A673 (cell line): ENCODE results near the gene ANO1. TPM values are rescaled to one million over a fixed set of nuclear protein-coding genes. Genes with fewer than 3 reads are reported as not detected.

Source experiments
- BruUV-seq: library from RNA; stranded (reverse); fragments of 400-500 nt; replicated peaks from 2 replicates; lab custom pipeline; 2021; lab: Mats Ljungman, UMichigan
- CTCF ChIA-PET: fragments of 300-600 bp; sonication (Branson Sonifier 250); formaldehyde crosslinking; loops from one replicate; lab custom pipeline; 2022; ENCODE audit warnings: antibody characterized with exemption; lab: Charles Lee
- POLR2A ChIA-PET: fragments of 300-600 bp; sonication (Branson Sonifier 250); formaldehyde crosslinking; loops from one replicate; lab custom pipeline; 2022; ENCODE audit warnings: antibody characterized with exemption; ENCODE audit not compliant: low non-redundant PET; lab: Charles Lee
- DNase-seq: peaks from one replicate; pipeline ENCODE4 v3.0.0-alpha.2; 2015; ENCODE audit warnings: low spot score
- H3K27ac ChIP-seq: fragments of 200-600 bp; sonication (generic); 2 replicates; pipeline ENCODE4 v1.5.1; 2016; ENCODE audit warnings: mixed run types, low read depth, mild to moderate bottlenecking, mixed read lengths, antibody characterized with exemption, low read length; ENCODE audit not compliant: poor library complexity, severe bottlenecking
- H3K27me3 ChIP-seq: fragments of 200-600 bp; sonication (generic); replicated peaks from 2 replicates; pipeline ENCODE4 v1.6.1; 2017; ENCODE audit warnings: mixed run types, low read depth, mild to moderate bottlenecking, mixed read lengths, antibody characterized with exemption, low read length; ENCODE audit not compliant: insufficient read depth, poor library complexity
- H3K36me3 ChIP-seq: fragments of 200-600 bp; sonication (generic); 2 replicates; pipeline ENCODE4 v1.6.1; 2016; ENCODE audit warnings: mixed run types, mild to moderate bottlenecking, mixed read lengths, antibody characterized with exemption, low read length; ENCODE audit not compliant: insufficient read depth, poor library complexity, severe bottlenecking
- H3K4me1 ChIP-seq: fragments of 200-600 bp; sonication (generic); 2 replicates; pipeline ENCODE4 v1.6.1; 2017; ENCODE audit warnings: mixed run types, mild to moderate bottlenecking, mixed read lengths, antibody characterized with exemption, low read length; ENCODE audit not compliant: insufficient read depth, poor library complexity, severe bottlenecking
- H3K4me3 ChIP-seq: fragments of 200-600 bp; sonication (generic); 2 replicates; pipeline ENCODE4 v1.5.1; 2016; ENCODE audit warnings: low read depth, mixed run types, mild to moderate bottlenecking, mixed read lengths, low read length; ENCODE audit not compliant: poor library complexity, severe bottlenecking
- H3K9me3 ChIP-seq: fragments of 200-600 bp; sonication (generic); 2 replicates; pipeline ENCODE4 v1.6.1; 2016; ENCODE audit warnings: mixed run types, low read depth, mild to moderate bottlenecking, mixed read lengths, antibody characterized with exemption, low read length; ENCODE audit not compliant: poor library complexity, severe bottlenecking
- CTCF ChIP-seq: fragments of 300-800, 200-600 bp; sonication (generic); conservative IDR thresholded peaks from 2 replicates; pipeline ENCODE4 v1.5.1; 2017; ENCODE audit warnings: low read depth, mild to moderate bottlenecking, antibody characterized with exemption, low read length, moderate library complexity, mixed read lengths
- EZH2 ChIP-seq: fragments of 200-600 bp; sonication (generic); IDR thresholded peaks from 2 replicates; pipeline ENCODE4 v1.6.1; 2017; ENCODE audit warnings: borderline replicate concordance, low read depth, mild to moderate bottlenecking, mixed read lengths, antibody characterized with exemption, low read length; ENCODE audit not compliant: poor library complexity, severe bottlenecking
- intact Hi-C: fragments of 100-400 bp; cut with micrococcal nuclease; formaldehyde crosslinking; loops from one replicate; pipeline ENCODE4 v1.10.0; 2022; ENCODE audit not compliant: unreplicated experiment
- total RNA-seq: library from RNA; stranded (reverse); gene quantifications from 2 replicates; pipeline ENCODE4 v1.2.3, GENCODE V29; 2021

Gene ANO1
- total RNA-seq, 1 experiment from 2014 or later: 0.90 TPM

- Histone ChIP-seq H3K27ac (no peak overlapping the region), H3K9me3 (no peaks in the 10 kb centered on the region), H3K4me1 (peaks cover under 1% of the 10 kb centered on the region), H3K27me3 (no peaks in the 10 kb centered on the region), H3K36me3 (no peaks in the 10 kb centered on the region), H3K4me3 (no peak overlapping the region)
- intact Hi-C loops: no loop called here
- POLR2A ChIA-PET: no interaction called here
- TF ChIP-seq EZH2 (no peak), CTCF (no peak)
- CTCF ChIA-PET: no interaction called here
- no peak for DNase-seq
- BruUV-seq: no TSS peak
Observed at GRCh38 chr11:70122490-70123198, 44.5 kb downstream of the ANO1 start.

GRCh38 chr11:70123711-70124110 lies 45.6 kb downstream of the ANO1 start:
- H3K9me3 ChIP-seq: no peaks in the 10 kb centered on the region
- no peak for DNase-seq
- no peaks in the 10 kb centered on the region for H3K36me3 ChIP-seq
- no TSS peak for BruUV-seq
- intact Hi-C loops: no loop called here
- ChIA-PET POLR2A (no interaction called here), CTCF (no interaction called here)
- no peak overlapping the region for H3K27ac ChIP-seq
- H3K4me3 ChIP-seq: no peak overlapping the region
- TF ChIP-seq CTCF (no peak), EZH2 (no peak)
- peaks cover 12% of the 10 kb centered on the region for H3K4me1 ChIP-seq
- no peaks in the 10 kb centered on the region for H3K27me3 ChIP-seq

- no peaks in the 10 kb centered on the region for H3K36me3 ChIP-seq
- no peak overlapping the region for H3K27ac ChIP-seq
- ChIA-PET POLR2A (no interaction called here), CTCF (no interaction called here)
- H3K4me1 ChIP-seq: peaks cover 16% of the 10 kb centered on the region
- no peak for DNase-seq
- no peak for TF ChIP-seq EZH2
- no peak for TF ChIP-seq CTCF
- no peak overlapping the region for H3K4me3 ChIP-seq
- no peaks in the 10 kb centered on the region for H3K9me3 ChIP-seq
- intact Hi-C loops: no loop called here
- H3K27me3 ChIP-seq: no peaks in the 10 kb centered on the region
- no TSS peak for BruUV-seq
Observed at GRCh38 chr11:70124321-70125000, 46.3 kb downstream of the ANO1 start.
